T-cell (primary cell): Measurements from ENCODE around the gene FTHL17. TPM values are rescaled to one million over a fixed set of nuclear protein-coding genes. Genes with fewer than 3 reads are reported as not detected.

Experiments
- ATAC-seq, 4 experiments: fragments of 200-7000 bp in 3 of 4; fragments of 150-1000 bp in 1 of 4; cut with Tn5 transposase; replicated peaks in 1 of 4; 1 replicate in 3 of 4; 2 replicates in 1 of 4; pipeline ENCODE4 v1.10.0; 2021; ENCODE audit warnings: moderate library complexity in 3 of 4, mild to moderate bottlenecking in 2 of 4, moderate number of reproducible peaks in 1 of 4
- CTCF ChIA-PET, 2 donors: fragments of 300-600 bp; sonication (Branson Sonifier 250); formaldehyde crosslinking; loops; one replicate each; lab custom pipeline; 2022; ENCODE audit warnings: antibody characterized with exemption in 2 of 2; lab: Charles Lee
- POLR2A ChIA-PET, 2 donors: fragments of 300-600 bp; sonication (Branson Sonifier 250); formaldehyde crosslinking; loops; one replicate each; lab custom pipeline; 2022; ENCODE audit warnings: antibody characterized with exemption in 2 of 2; lab: Charles Lee
- DNase-seq, 35 experiments: peaks; one replicate each; pipeline versions ENCODE4 v3.0.0 to v3.0.0-alpha.2; 2013 to 2023
- H3K27ac ChIP-seq: one replicate; pipeline ENCODE4 v1.5.1; 2013; ENCODE audit warnings: low read length
- H3K27me3 ChIP-seq, 2 experiments: replicated peaks in 1 of 2; 1 replicate in 1 of 2; 2 replicates in 1 of 2; pipeline versions ENCODE4 v1.6.1 to v1.7.0; 2013; ENCODE audit warnings: low read length in 1 of 2, mixed read lengths in 1 of 2; ENCODE audit not compliant: control insufficient read depth in 2 of 2, insufficient read depth in 2 of 2; ENCODE audit errors: extremely low read depth in 1 of 2
- H3K36me3 ChIP-seq, 2 donors: 1 replicate in 1 of 2; 2 replicates in 1 of 2; pipeline versions ENCODE4 v1.6.1 to v1.7.0; 2013; ENCODE audit warnings: low read length in 1 of 2; ENCODE audit not compliant: control insufficient read depth in 2 of 2, insufficient read depth in 1 of 2; ENCODE audit errors: extremely low read depth in 1 of 2
- H3K4me1 ChIP-seq, 2 experiments: 1 replicate in 1 of 2; 2 replicates in 1 of 2; pipeline versions ENCODE4 v1.6.1 to v1.7.0; 2013; ENCODE audit warnings: low read length in 2 of 2, mixed read lengths in 1 of 2; ENCODE audit not compliant: insufficient read depth in 2 of 2, control insufficient read depth in 1 of 2; ENCODE audit errors: extremely low read depth in 1 of 2
- H3K4me3 ChIP-seq, 2 donors: 1 replicate in 1 of 2; 2 replicates in 1 of 2; pipeline versions ENCODE4 v1.5.1 to v1.7.0; 2013; ENCODE audit warnings: mild to moderate bottlenecking in 2 of 2, low read length in 1 of 2, moderate library complexity in 1 of 2; ENCODE audit not compliant: control insufficient read depth in 1 of 2; ENCODE audit errors: extremely low read depth in 1 of 2
- H3K9me3 ChIP-seq: 2 replicates; pipeline ENCODE4 v1.7.0; 2013
- H3K27ac Mint-ChIP-seq, 2 donors: one replicate each; pipeline ENCODE4 v1.8.0; 2020 to 2021; ENCODE audit warnings: mild to moderate bottlenecking in 2 of 2, mixed read lengths in 2 of 2
- H3K27me3 Mint-ChIP-seq, 2 donors: one replicate each; pipeline ENCODE4 v1.8.0; 2021 to 2022; ENCODE audit warnings: mixed read lengths in 2 of 2
- H3K36me3 Mint-ChIP-seq: one replicate; pipeline ENCODE4 v1.8.0; 2021; ENCODE audit warnings: mixed read lengths
- H3K4me1 Mint-ChIP-seq, 3 donors: one replicate each; pipeline ENCODE4 v1.8.0; 2020 to 2022; ENCODE audit warnings: mixed read lengths in 3 of 3, mild to moderate bottlenecking in 1 of 3
- H3K4me3 Mint-ChIP-seq, 3 donors: one replicate each; pipeline ENCODE4 v1.8.0; 2020 to 2022; ENCODE audit warnings: mild to moderate bottlenecking in 3 of 3, mixed read lengths in 3 of 3, moderate library complexity in 3 of 3
- H3K9me3 Mint-ChIP-seq, 3 donors: one replicate each; pipeline ENCODE4 v1.8.0; 2020 to 2022; ENCODE audit warnings: mixed read lengths in 3 of 3
- WGBS: methylation state at CpG from one replicate; pipeline ENCODE4 v1.1.5; 2013; ENCODE audit warnings: missing lambda C conversion rate; ENCODE audit not compliant: insufficient coverage; 5-methylcytosine and 5-hydroxymethylcytosine counted together
- total RNA-seq, 35 experiments: library from RNA in 6 of 35; stranded (reverse) in 6 of 35; fragments of 120-200 nt in 1 of 35; gene quantifications; one replicate each; pipeline versions ENCODE4 v1.2.1 to v1.2.4 and lab custom pipeline; 2013 to 2026

FTHL17 gene
- total RNA-seq, 5 donors from 2014 or later (not counting 1 experiment from before 2014, with no cell fraction given): not detected

GRCh38 chrX:31027351-31027750 is 44.5 kb downstream of the FTHL17 start:
- ChIA-PET POLR2A (no interaction called here), CTCF (no interaction called here)
- Mint-ChIP-seq H3K36me3 (no peaks in the 10 kb centered on the region), H3K27ac (no peak overlapping the region), H3K9me3 (peaks cover 0 to 3% (median 0%) of the 10 kb centered on the region in 3 donors), H3K4me1 (no peaks in the 10 kb centered on the region), H3K4me3 (no peak overlapping the region), H3K27me3 (peaks cover 6 to 29% of the 10 kb centered on the region in 2 donors)
- H3K4me1 ChIP-seq: no peaks in the 10 kb centered on the region
- no peak for ATAC-seq
- DNase-seq: no peak
- no peaks in the 10 kb centered on the region for H3K36me3 ChIP-seq
- H3K27ac ChIP-seq: no peak overlapping the region
- no peaks in the 10 kb centered on the region for H3K9me3 ChIP-seq
- H3K4me3 ChIP-seq: no peak overlapping the region
- H3K27me3 ChIP-seq: no peaks in the 10 kb centered on the region

- Histone ChIP-seq H3K4me3 (no peak overlapping the region), H3K27ac (no peak overlapping the region), H3K27me3 (no peaks in the 10 kb centered on the region), H3K4me1 (no peaks in the 10 kb centered on the region), H3K9me3 (no peaks in the 10 kb centered on the region), H3K36me3 (no peaks in the 10 kb centered on the region)
- no peak overlapping the region for H3K27ac Mint-ChIP-seq
- CTCF ChIA-PET: no interaction called here
- H3K4me1 Mint-ChIP-seq: no peaks in the 10 kb centered on the region
- no peak for ATAC-seq
- no peak overlapping the region for H3K4me3 Mint-ChIP-seq
- peaks cover 0 to 3% (median 0%) of the 10 kb centered on the region in 3 donors for H3K9me3 Mint-ChIP-seq
- H3K27me3 Mint-ChIP-seq: peaks cover 1 to 16% of the 10 kb centered on the region in 2 donors
- POLR2A ChIA-PET: no interaction called here
- no CpG with 5 or more reads among the region's 1 CpG for WGBS
- no peaks in the 10 kb centered on the region for H3K36me3 Mint-ChIP-seq
- DNase-seq: no peak
Observed at GRCh38 chrX:31024866-31025265, 47.0 kb downstream of the FTHL17 start.

DNA sequence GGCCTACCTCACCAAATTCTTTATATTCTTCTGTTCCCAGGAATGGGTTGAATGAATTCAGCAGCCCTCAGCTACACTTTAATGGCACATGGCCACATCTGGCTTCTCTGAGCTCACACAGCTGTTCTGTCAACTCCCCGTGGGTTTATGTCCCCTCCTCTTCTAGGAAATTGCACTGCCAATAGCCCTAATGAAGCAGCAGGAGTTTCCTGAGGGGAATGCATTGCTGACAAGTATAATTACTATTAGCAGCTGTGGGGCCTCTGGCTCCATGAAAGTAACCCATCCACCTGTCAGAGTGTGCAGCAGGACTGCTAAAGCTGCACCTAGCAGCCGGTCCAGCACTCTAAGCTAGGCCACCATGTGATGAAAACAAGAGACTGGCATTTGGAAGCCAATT is 50.3 kb downstream of the FTHL17 start:
- no CpG with 5 or more reads among the region's 2 CpGs for WGBS
- ChIA-PET POLR2A (no interaction called here), CTCF (no interaction called here)
- Mint-ChIP-seq H3K9me3 (peaks cover 0 to 3% (median 0%) of the 10 kb centered on the region in 3 donors), H3K27me3 (peaks cover 0 to 5% of the 10 kb centered on the region in 2 donors), H3K4me1 (no peaks in the 10 kb centered on the region), H3K4me3 (no peak overlapping the region), H3K27ac (no peak overlapping the region), H3K36me3 (no peaks in the 10 kb centered on the region)
- Histone ChIP-seq H3K4me1 (no peaks in the 10 kb centered on the region), H3K4me3 (no peak overlapping the region), H3K36me3 (no peaks in the 10 kb centered on the region), H3K27ac (no peak overlapping the region), H3K27me3 (no peaks in the 10 kb centered on the region), H3K9me3 (no peaks in the 10 kb centered on the region)
- no peak for DNase-seq
- no peak for ATAC-seq

Other genes starting within 250 kb of the FTHL17 start
- 10 to 100 TPM; 14.5 to 23.7 (median 17.6) TPM for gene TAB3, start 182.8 kb downstream of the FTHL17 start, total RNA-seq